A204.1 (cell line): Measurements from ENCODE around the gene OR1I1.

Experiments
- FAIRE-seq: peaks from 2 replicates; lab custom pipeline; 2012; peaks lifted over from hg19 to GRCh38; lab: Jason Lieb, UNC

Gene OR1I1

GRCh38 chr19:15118789-15119494 is 36.9 kb downstream of the OR1I1 start:
- FAIRE-seq = no peak

- FAIRE-seq = no peak
Measured at GRCh38 chr19:15120135-15121026, 38.4 kb downstream of the OR1I1 start.

- FAIRE-seq = no peak
Measured at GRCh38 chr19:15122331-15123030, 40.5 kb downstream of the OR1I1 start.

DNA sequence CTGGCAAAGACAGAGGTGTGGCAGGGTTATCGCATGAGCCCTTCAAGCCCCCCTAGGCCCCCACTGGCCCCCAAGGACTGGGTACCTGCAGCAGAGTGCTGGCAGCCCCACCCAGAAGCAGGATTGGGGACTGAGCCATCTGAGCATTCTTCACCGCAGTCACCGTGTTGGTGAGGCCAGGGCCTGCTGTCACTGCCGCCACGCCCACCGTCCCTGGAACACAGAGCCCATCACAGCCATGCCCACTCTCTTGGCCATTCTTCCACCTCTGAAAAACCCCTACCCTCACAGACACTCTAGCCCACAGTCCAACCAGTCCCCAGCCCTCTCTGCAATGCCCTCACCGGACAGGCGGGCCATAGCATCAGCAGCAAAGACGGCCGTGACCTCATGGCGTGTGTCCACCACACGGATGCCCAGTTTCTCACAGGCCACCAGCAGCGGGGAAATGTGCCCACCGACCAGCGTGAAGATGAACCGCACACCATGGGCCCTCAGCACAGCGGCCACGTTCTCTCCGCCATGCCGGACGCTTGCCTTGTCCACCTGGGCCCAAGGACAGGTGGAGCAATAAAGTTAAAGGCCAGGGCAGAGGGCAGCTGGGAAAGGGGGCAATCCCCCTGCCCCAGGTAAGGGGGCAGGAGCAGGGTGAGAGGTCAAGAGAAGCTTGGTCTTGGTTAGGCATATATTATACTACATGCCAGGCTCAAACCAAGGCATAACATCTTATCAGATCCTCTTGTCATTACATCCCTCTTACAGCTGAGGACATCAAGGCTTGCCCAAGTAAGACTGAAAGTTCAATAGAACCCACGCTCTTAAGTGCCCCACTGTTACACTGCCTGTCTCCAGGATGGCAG is 41.2 kb downstream of the OR1I1 start:
- FAIRE-seq = no peak

- no peak for FAIRE-seq
Measured at GRCh38 chr19:15123900-15124299, 41.9 kb downstream of the OR1I1 start.

DNA sequence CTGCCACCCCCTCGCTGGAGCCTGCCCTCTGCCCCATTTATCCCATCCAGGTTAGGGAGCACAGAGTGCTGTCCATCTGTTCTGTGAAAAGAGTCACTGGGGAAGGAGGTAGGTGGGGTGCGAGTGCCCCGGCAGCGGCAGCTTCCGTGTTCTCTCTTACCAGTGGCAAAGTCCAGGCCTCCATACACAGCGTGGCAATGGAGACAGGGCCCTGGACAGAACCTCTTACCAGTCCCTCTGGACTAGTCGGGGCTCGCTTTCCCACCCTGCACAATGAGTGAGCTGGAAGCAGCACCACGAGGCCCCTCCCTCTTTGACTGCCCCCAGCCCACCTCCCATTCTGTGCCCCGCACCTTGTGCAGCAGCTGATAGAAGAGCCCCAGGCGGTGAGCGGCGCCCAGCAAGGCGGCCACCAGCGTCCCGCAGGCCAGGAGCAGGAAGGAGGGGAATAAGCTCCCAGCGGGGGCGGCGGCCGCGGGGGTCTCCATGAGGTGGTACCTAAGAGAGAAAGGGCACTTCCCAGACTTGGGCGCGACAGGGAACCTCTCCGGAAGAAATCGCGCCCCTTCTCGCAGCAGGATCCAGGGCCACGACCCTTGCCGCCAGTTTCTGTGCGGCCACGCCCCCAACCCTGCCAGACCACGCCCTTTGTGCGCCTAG is 42.7 kb downstream of the OR1I1 start:
- FAIRE-seq = no peak

GRCh38 chr19:15125232-15126067 is 43.4 kb downstream of the OR1I1 start:
- FAIRE-seq = peak; percentile 96

- FAIRE-seq = no peak
Measured at GRCh38 chr19:15126131-15126910, 44.3 kb downstream of the OR1I1 start.

DNA sequence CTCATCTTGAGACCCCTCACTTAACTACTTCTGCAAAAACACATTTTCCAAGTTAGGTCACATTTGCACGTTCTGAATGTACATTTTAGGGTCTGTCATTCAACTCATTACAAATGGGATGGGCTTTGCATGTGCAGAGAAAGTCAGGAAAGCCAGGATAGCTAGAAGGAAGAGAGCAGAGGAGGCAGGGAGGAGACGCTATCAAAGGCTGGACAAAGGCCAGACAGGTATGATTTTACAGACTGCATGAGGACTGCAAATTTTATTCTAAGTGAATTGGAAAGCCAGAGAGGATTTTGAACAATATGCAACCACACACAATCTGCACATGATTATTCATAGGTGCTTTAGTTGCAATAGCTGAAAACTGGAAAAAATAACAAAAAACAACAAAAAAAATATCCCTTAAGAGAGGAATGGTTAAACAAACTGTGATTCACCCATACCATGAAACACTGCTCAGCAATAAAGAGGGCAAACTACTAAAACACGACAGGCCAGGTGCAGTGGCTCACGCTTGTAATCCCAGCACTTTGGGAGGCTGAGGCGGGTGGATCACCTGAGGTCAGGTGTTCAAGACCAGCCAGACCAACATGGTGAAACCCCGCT is 46.3 kb downstream of the OR1I1 start:
- no peak for FAIRE-seq

- no peak for FAIRE-seq
Measured at GRCh38 chr19:15129856-15130585, 48.0 kb downstream of the OR1I1 start.

- FAIRE-seq = no peak
Measured at GRCh38 chr19:15136234-15136954, 54.4 kb downstream of the OR1I1 start.

GRCh38 chr19:15137777-15138176 is 55.8 kb downstream of the OR1I1 start:
- FAIRE-seq = no peak

- FAIRE-seq = no peak
Measured at GRCh38 chr19:15138427-15138826, 56.4 kb downstream of the OR1I1 start.

DNA sequence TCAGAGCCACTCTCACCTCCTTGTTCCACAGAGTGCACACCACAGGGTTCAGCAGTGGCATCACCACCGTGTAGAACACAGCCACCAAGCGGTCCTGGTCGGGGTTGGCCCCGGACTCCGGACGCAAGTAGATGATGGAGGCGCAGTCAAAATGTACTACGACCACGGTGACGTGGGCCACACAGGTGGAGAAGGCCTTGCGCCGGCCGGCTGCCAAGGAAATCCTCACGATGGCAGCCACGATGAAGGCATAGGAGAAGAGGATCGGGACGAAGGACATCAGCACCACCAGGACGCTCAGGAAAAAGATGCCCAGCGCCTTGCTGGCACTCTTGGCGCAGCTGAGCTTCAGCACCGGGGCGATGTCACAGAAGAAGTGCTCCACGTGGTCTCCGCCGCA is 59.1 kb downstream of the OR1I1 start:
- FAIRE-seq = no peak

DNA sequence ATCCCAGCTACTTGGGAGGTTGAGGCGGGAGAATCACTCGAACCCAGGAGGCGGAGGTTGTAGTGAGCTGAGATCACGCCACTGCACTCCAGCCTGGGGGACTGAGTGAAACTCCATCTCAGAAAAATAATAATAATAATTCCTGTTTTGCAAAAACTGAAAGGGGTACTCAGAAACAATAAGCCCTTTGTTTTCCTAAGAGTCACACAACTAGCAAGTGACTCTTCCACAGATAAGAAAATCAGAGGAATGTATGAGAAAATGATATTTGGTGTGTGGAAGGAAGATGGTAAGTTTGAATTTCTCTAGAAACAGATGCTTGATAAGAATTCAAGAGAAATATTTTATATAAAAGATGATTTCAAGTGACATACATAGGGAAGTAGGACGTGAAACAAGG is 60.3 kb downstream of the OR1I1 start:
- FAIRE-seq = no peak
